K562 (cell line): Measurements from ENCODE around the gene ZNF385D. TPM values are rescaled to one million over a fixed set of nuclear protein-coding genes. Genes with fewer than 3 reads are reported as not detected.

Source experiments
- ATAC-seq: fragments of 200-7000 bp; cut with Tn5 transposase; 3 replicates; pipeline ENCODE4 v1.9.1; 2020; ENCODE audit warnings: moderate library complexity
- BruUV-seq: library from RNA; stranded (reverse); fragments of 400-500 nt; replicated peaks from 2 replicates; lab custom pipeline; 2021; lab: Mats Ljungman, UMichigan
- CTCF ChIA-PET: fragments of 300-600 bp; formaldehyde crosslinking; extraction: SDS; loops from one replicate; lab custom pipeline; 2021; ENCODE audit warnings: low intra/inter-chr PET ratio; lab: Yijun Ruan, JAX
- POLR2A ChIA-PET: fragments of 300-600, 350-650 bp; sonication (Branson Sonifier 250); formaldehyde crosslinking; extraction: SDS; loops from one replicate; lab custom pipeline; 2021; ENCODE audit warnings: antibody characterized with exemption, inconsistent platforms; lab: Yijun Ruan, JAX
- DNase-seq, 4 experiments: peaks; one replicate each; pipeline versions ENCODE4 v3.0.0 to v3.0.0-alpha.2; 2011 to 2018; ENCODE audit warnings: low spot score in 3 of 4, mixed read lengths in 3 of 4; ENCODE audit errors: extremely low read depth in 1 of 4
- FAIRE-seq: peaks from 2 replicates; lab custom pipeline; 2011; peaks lifted over from hg19 to GRCh38; lab: Jason Lieb, UNC
- H2AFZ ChIP-seq: 2 replicates; pipeline ENCODE4 v1.6.0; 2011; ENCODE audit warnings: low read depth, low read length, control low read depth, inconsistent platforms
- H3K27ac ChIP-seq: fragments of 200-600 bp; 3 replicates; pipeline ENCODE4 v1.8.0; 2011; ENCODE audit warnings: low read depth, mild to moderate bottlenecking, control low read depth, inconsistent platforms, low read length, moderate library complexity, mixed read lengths; ENCODE audit errors: extremely low read depth
- H3K27me3 ChIP-seq, 2 experiments: fragments of 300-600 bp in 1 of 2; 2 replicates in 1 of 2; 3 replicates in 1 of 2; pipeline versions ENCODE4 v1.6.0 to v1.8.0; 2011; ENCODE audit warnings: inconsistent platforms in 2 of 2, low read length in 2 of 2, mild to moderate bottlenecking in 1 of 2, mixed read lengths in 1 of 2, moderate library complexity in 1 of 2; ENCODE audit not compliant: control insufficient read depth in 2 of 2, insufficient read depth in 2 of 2
- H3K36me3 ChIP-seq: fragments of 300-600 bp; 3 replicates; pipeline ENCODE4 v1.8.0; 2011; ENCODE audit warnings: mild to moderate bottlenecking, low read length, inconsistent platforms; ENCODE audit not compliant: control insufficient read depth, insufficient read depth
- H3K4me1 ChIP-seq, 2 experiments: fragments of 200-600 bp in 1 of 2; replicated peaks in 1 of 2; 2 replicates in 1 of 2; 3 replicates in 1 of 2; pipeline versions ENCODE4 v1.5.1 to v1.8.0; 2011; ENCODE audit warnings: inconsistent platforms in 2 of 2, low read length in 2 of 2, mild to moderate bottlenecking in 1 of 2, mixed read lengths in 1 of 2, moderate library complexity in 1 of 2; ENCODE audit not compliant: control insufficient read depth in 2 of 2, insufficient read depth in 2 of 2
- H3K4me2 ChIP-seq: 2 replicates; pipeline ENCODE4 v1.6.1; 2011; ENCODE audit warnings: low read length, control low read depth, inconsistent platforms, mixed read lengths; ENCODE audit not compliant: insufficient read depth
- H3K4me3 ChIP-seq: fragments of 200-600 bp; sonication (generic), shearing (Covaris generic); 2 replicates; pipeline ENCODE4 v1.5.1; 2016; ENCODE audit warnings: control low read depth, inconsistent platforms
- H3K79me2 ChIP-seq: fragments of 200-600 bp; 3 replicates; pipeline ENCODE4 v1.8.0; 2011; ENCODE audit warnings: low read length, inconsistent platforms; ENCODE audit not compliant: control insufficient read depth, insufficient read depth
- H3K9ac ChIP-seq, 2 experiments: 2 replicates each; pipeline versions ENCODE4 v1.6.0 to v1.6.1; 2011; ENCODE audit warnings: low read depth in 2 of 2, low read length in 2 of 2, control low read depth in 1 of 2, inconsistent platforms in 1 of 2, mild to moderate bottlenecking in 1 of 2, mixed read lengths in 1 of 2; ENCODE audit not compliant: insufficient read depth in 1 of 2
- H3K9me1 ChIP-seq: one replicate; pipeline ENCODE4 v1.6.0; 2011; ENCODE audit warnings: inconsistent platforms, mild to moderate bottlenecking, low read length, moderate library complexity; ENCODE audit not compliant: control insufficient read depth, insufficient read depth
- H3K9me3 ChIP-seq: replicated peaks from 2 replicates; pipeline ENCODE4 v1.5.1; 2011; ENCODE audit warnings: low read depth, low read length, inconsistent platforms; ENCODE audit not compliant: control insufficient read depth, insufficient read depth
- H4K20me1 ChIP-seq: replicated peaks from 2 replicates; pipeline ENCODE4 v1.6.1; 2011; ENCODE audit warnings: low read length, inconsistent platforms, mixed read lengths; ENCODE audit not compliant: control insufficient read depth, insufficient read depth
- C11orf30 ChIP-seq: fragments of 450-650 bp; IDR thresholded peaks from 2 replicates; pipeline ENCODE4 v1.6.1; 2016; ENCODE audit warnings: low read depth, mild to moderate bottlenecking
- CBFA2T2 ChIP-seq: fragments of 450-650 bp; conservative IDR thresholded peaks from 2 replicates; pipeline ENCODE4 v1.6.1; 2017; ENCODE audit warnings: mild to moderate bottlenecking
- DIDO1 ChIP-seq: fragments of 450-650 bp; IDR thresholded peaks from 2 replicates; pipeline ENCODE4 v1.6.1; 2016; ENCODE audit warnings: low read depth, missing biosample characterization, missing genetic modification characterization
- EP300 ChIP-seq: IDR thresholded peaks from 2 replicates; pipeline ENCODE4 v1.6.1; 2012; ENCODE audit warnings: low read length, improper control_type of control experiment
- FIP1L1 ChIP-seq: fragments of 200-400 bp; formaldehyde crosslinking; IDR thresholded peaks from 2 replicates; pipeline ENCODE4 v1.6.1; 2018; ENCODE audit warnings: mild to moderate bottlenecking, low read depth, low read length; ENCODE audit not compliant: poor library complexity, severe bottlenecking
- HDAC1 ChIP-seq, 2 experiments: fragments of 450-650 bp; IDR thresholded peaks; 2 replicates each; pipeline ENCODE4 v1.6.1; 2016 to 2017; ENCODE audit warnings: inconsistent platforms in 1 of 2, mild to moderate bottlenecking in 1 of 2, moderate library complexity in 1 of 2
- HNRNPL ChIP-seq: fragments of 200-400 bp; formaldehyde crosslinking; IDR thresholded peaks from 2 replicates; pipeline ENCODE4 v1.6.1; 2017; ENCODE audit warnings: low read depth, mild to moderate bottlenecking, low read length
- KLF1 ChIP-seq: fragments of 450-650 bp; IDR thresholded peaks from 2 replicates; pipeline ENCODE4 v1.6.1; 2016; ENCODE audit warnings: missing genetic modification characterization, missing compliant biosample characterization
- LEF1 ChIP-seq: fragments of 450-650 bp; IDR thresholded peaks from 2 replicates; pipeline ENCODE4 v1.6.1; 2016; ENCODE audit warnings: mild to moderate bottlenecking
- MXD1 ChIP-seq: fragments of 250-450 bp; sonication (Bioruptor Pico); IDR thresholded peaks from 2 replicates; pipeline ENCODE4 v1.8.0; 2021; ENCODE audit warnings: borderline replicate concordance, mild to moderate bottlenecking, moderate library complexity; ENCODE audit not compliant: poor library complexity, severe bottlenecking
- MXI1 ChIP-seq: IDR thresholded peaks from 2 replicates; pipeline ENCODE4 v1.6.1; 2011; ENCODE audit warnings: low read depth, mild to moderate bottlenecking, improper control_type of control experiment, low read length
- NCOA1 ChIP-seq: fragments of 450-650 bp; IDR thresholded peaks from 2 replicates; pipeline ENCODE4 v1.6.1; 2016; ENCODE audit warnings: low read depth
- NCOA4 ChIP-seq: fragments of 450-650 bp; IDR thresholded peaks from 2 replicates; pipeline ENCODE4 v1.6.1; 2018; ENCODE audit warnings: mild to moderate bottlenecking; ENCODE audit not compliant: partially characterized antibody
- NR2C2 ChIP-seq, 2 experiments: fragments of 200-800 bp in 1 of 2; sonication (Bioruptor generic) in 1 of 2; sonication (generic) in 1 of 2; formaldehyde crosslinking in 1 of 2; IDR thresholded peaks; 2 replicates each; pipeline versions ENCODE4 v1.6.1 to v1.8.0; 2016 to 2022; ENCODE audit warnings: mild to moderate bottlenecking in 1 of 2, missing compliant biosample characterization in 1 of 2, missing genetic modification characterization in 1 of 2, missing genetic modification reagents in 1 of 2
- PCBP2 ChIP-seq: fragments of 200-400 bp; formaldehyde crosslinking; IDR thresholded peaks from 2 replicates; pipeline ENCODE4 v1.6.1; 2018; ENCODE audit warnings: low read length, low read depth, mild to moderate bottlenecking, moderate library complexity; ENCODE audit not compliant: poor library complexity, severe bottlenecking
- PML ChIP-seq: IDR thresholded peaks from 2 replicates; pipeline ENCODE4 v1.6.1; 2012; ENCODE audit warnings: low read length, inconsistent platforms
- RCOR1 ChIP-seq, 2 experiments: IDR thresholded peaks; 2 replicates each; pipeline ENCODE4 v1.6.1; 2012; ENCODE audit warnings: low read depth in 2 of 2, low read length in 2 of 2, borderline replicate concordance in 1 of 2, improper control_type of control experiment in 1 of 2
- TBL1XR1 ChIP-seq, 2 experiments: IDR thresholded peaks; 2 replicates each; pipeline ENCODE4 v1.6.1; 2012; ENCODE audit warnings: improper control_type of control experiment in 2 of 2, low read length in 2 of 2, mild to moderate bottlenecking in 1 of 2
- USF1 ChIP-seq: sonication (generic); formaldehyde crosslinking; IDR thresholded peaks from 2 replicates; pipeline ENCODE4 v1.9.0; 2022; ENCODE audit warnings: mild to moderate bottlenecking, missing genetic modification reagents
- WGBS: fragments of 100-300 bp; shearing (Covaris generic); methylation state at CpG from one replicate; pipeline ENCODE4 v1.1.6; 2016; ENCODE audit warnings: low coverage, mixed read lengths; ENCODE audit not compliant: insufficient coverage; ENCODE audit errors: missing lambda C conversion rate; 5-methylcytosine and 5-hydroxymethylcytosine counted together
- in situ Hi-C: fragments of 300-500 bp; cut with MboI; formaldehyde crosslinking; loops from 4 replicates; pipeline ENCODE4 v1.15.0; 2018; ENCODE audit warnings: inconsistent platforms, mixed read lengths
- intact Hi-C: fragments of 100-400 bp; cut with micrococcal nuclease; formaldehyde crosslinking; loops from 2 replicates; pipeline ENCODE4 v1.14.2; 2022
- polyA plus RNA-seq, 8 experiments: library from polyadenylated mRNA; depleted of rRNA in 4 of 8; stranded (reverse) in 5 of 8; unstranded in 3 of 8; fragments of >200 nt; fragmentation: Nextera tagmentation in 2 of 8; fragmentation: Illumina TruSeq in 1 of 8; extraction: Ambion mirVana in 2 of 8; extraction: Trizol in 1 of 8; gene quantifications; 2 replicates each; pipeline versions ENCODE4 v1.2.1 to v1.2.3, GENCODE V29; 2011 to 2014; ENCODE audit warnings: inconsistent platforms in 1 of 8, missing spikeins in 1 of 8
- total RNA-seq, 7 experiments: library from RNA; depleted of rRNA in 6 of 7; stranded (reverse); fragments of >200 nt in 6 of 7; fragmentation: Illumina TruSeq in 2 of 7; extraction: Trizol in 2 of 7; gene quantifications; 2 replicates each; pipeline versions ENCODE4 v1.2.1 to v1.2.3, GENCODE V29; 2011 to 2021; ENCODE audit warnings: low replicate concordance in 1 of 7

Gene ZNF385D
- total and polyA plus RNA-seq, 9 of the 15 experiments (the other 6 are each of a cell fraction or from before 2014, with no cell fraction given) = 0.14 to 1.7 (median 0.51) TPM

- TF ChIP-seq NR2C2 (CRISPR knock-in tag; IDR thresholded peaks at IDR 0.05) (no peak), NR2C2 (tag; IDR thresholded peaks at IDR 0.05) (no peak), EP300 (no peak), HNRNPL (no peak), USF1 (CRISPR knock-in tag) (no peak), RCOR1 (IDR thresholded peaks at IDR 0.05; ENCODE audit: borderline replicate concordance in 1 of 2, low read depth in 2 of 2, low read length in 2 of 2) (no peak), NCOA4 (no peak), LEF1 (no peak), NCOA1 (no peak), KLF1 (tag) (no peak)
These were observed 149.8 kb downstream of the ZNF385D start (continued) for GRCh38 chr3:21601178-21601577.

GRCh38 chr3:21599890-21600289 lies 151.1 kb downstream of the ZNF385D start:
- Histone ChIP-seq H3K9me3 (no peaks in the 10 kb centered on the region), H3K4me3 (no peak overlapping the region), H3K27me3 (no peaks in the 10 kb centered on the region), H4K20me1 (no peaks in the 10 kb centered on the region), H3K4me1 (no peaks in the 10 kb centered on the region), H3K9ac (no peak overlapping the region), H3K9me1 (no peaks in the 10 kb centered on the region), H3K79me2 (no peaks in the 10 kb centered on the region), H3K4me2 (no peak overlapping the region), H3K36me3 (no peaks in the 10 kb centered on the region; the same call in 2 of the 3 replicates), H3K27ac (no peak overlapping the region), H2AFZ (no peak overlapping the region)
- intact Hi-C loops = no loop called here
- ATAC-seq (no peak), FAIRE-seq (no peak), DNase-seq (no peak)
- 28% methylated on average over 6 of the region's 6 CpGs for WGBS
- ChIA-PET POLR2A (no interaction called here), CTCF (no interaction called here)
- TF ChIP-seq HDAC1 (IDR thresholded peaks at IDR 0.05) (no peak), PML (no peak), TBL1XR1 (IDR thresholded peaks at IDR 0.05; ENCODE audit: low read length in 2 of 2) (no peak), CBFA2T2 (no peak), PCBP2 (no peak), DIDO1 (no peak), C11orf30 (no peak), NR2C2 (CRISPR knock-in tag; IDR thresholded peaks at IDR 0.05) (no peak), NR2C2 (tag; IDR thresholded peaks at IDR 0.05) (no peak), MXI1 (no peak), FIP1L1 (no peak), MXD1 (no peak)
- no TSS peak for BruUV-seq
- in situ Hi-C loops = no loop called here
